Measurements from ENCODE around the gene LINGO3.

DNA sequence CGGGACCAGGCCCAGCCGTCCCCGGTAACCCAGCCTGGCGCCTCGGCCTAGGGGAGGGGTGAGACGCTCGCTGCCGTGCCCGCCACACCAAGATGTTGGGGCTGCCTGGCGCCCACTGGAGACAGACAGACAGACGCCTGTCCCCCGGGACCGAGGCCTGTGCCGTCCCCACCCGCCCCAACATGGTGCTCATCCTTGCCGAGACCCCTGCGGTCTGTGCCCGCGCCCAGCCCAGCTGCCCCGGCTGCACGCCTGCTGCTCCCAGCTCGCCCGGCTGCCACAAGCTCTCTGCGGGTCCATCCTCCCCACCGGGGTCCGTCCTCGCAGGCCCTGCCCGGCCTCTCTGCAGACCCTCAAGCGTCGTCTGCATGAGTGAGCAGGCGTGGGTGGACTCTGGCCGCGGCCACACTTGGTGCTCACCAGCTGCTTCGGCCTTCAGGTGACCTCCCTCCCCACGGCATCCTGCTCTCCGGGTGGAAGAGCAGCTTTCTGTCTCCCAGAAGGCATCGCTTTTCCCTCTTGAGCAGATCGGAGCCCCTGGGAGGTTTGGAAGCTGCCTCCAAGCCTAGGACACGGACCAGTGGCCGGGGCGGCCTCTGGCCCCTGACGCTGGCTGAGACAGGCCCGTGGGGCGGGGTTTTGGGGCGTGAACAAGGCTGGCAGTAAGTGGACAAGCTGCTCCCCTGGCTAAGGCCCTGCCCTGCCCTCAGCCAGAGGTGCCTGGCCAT is 45.4 kb upstream of the LINGO3 start:
- TF ChIP-seq, protein P1, sequence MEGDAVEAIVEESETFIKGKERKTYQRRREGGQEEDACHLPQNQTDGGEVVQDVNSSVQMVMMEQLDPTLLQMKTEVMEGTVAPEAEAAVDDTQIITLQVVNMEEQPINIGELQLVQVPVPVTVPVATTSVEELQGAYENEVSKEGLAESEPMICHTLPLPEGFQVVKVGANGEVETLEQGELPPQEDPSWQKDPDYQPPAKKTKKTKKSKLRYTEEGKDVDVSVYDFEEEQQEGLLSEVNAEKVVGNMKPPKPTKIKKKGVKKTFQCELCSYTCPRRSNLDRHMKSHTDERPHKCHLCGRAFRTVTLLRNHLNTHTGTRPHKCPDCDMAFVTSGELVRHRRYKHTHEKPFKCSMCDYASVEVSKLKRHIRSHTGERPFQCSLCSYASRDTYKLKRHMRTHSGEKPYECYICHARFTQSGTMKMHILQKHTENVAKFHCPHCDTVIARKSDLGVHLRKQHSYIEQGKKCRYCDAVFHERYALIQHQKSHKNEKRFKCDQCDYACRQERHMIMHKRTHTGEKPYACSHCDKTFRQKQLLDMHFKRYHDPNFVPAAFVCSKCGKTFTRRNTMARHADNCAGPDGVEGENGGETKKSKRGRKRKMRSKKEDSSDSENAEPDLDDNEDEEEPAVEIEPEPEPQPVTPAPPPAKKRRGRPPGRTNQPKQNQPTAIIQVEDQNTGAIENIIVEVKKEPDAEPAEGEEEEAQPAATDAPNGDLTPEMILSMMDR (IDR thresholded peaks at IDR 0.05; ENCODE audit: control extremely low read depth in 1 of 3, insufficient read depth in 1 of 3, low read depth in 1 of 3, low read length in 3 of 3) = no peak
- TF ChIP-seq POLR2AphosphoS5 (IDR thresholded peaks at IDR 0.05; ENCODE audit: low read depth, low read length) (no peak), TCF12 (IDR thresholded peaks at IDR 0.05; ENCODE audit: low read depth, low read length) (no peak), EP300 (IDR thresholded peaks at IDR 0.05; ENCODE audit: borderline replicate concordance in 1 of 2, low read depth in 2 of 2, low read length in 2 of 2) (no peak), YY1 (IDR thresholded peaks at IDR 0.05; ENCODE audit: low read depth, low read length) (no peak), CREB1 (IDR thresholded peaks at IDR 0.05) (no peak), EZH2 (IDR thresholded peaks at IDR 0.05; ENCODE audit: low read depth, low read length, severe bottlenecking) (no peak), ASH2L (IDR thresholded peaks at IDR 0.05; ENCODE audit: low read length) (no peak), POLR2A (IDR thresholded peaks at IDR 0.05; ENCODE audit: control extremely low read depth in 1 of 2, low read depth in 2 of 2, low read length in 2 of 2) (no peak), FOSL1 (IDR thresholded peaks at IDR 0.05; ENCODE audit: insufficient read depth, low read depth, low read length) (no peak), RFX5 (IDR thresholded peaks at IDR 0.05; ENCODE audit: borderline replicate concordance, low read depth, low read length) (no peak), POU5F1 (IDR thresholded peaks at IDR 0.05; ENCODE audit: low read depth, low read length) (no peak), SP2 (IDR thresholded peaks at IDR 0.05; ENCODE audit: low read length) (no peak)
- TF ChIP-seq, protein P2, sequence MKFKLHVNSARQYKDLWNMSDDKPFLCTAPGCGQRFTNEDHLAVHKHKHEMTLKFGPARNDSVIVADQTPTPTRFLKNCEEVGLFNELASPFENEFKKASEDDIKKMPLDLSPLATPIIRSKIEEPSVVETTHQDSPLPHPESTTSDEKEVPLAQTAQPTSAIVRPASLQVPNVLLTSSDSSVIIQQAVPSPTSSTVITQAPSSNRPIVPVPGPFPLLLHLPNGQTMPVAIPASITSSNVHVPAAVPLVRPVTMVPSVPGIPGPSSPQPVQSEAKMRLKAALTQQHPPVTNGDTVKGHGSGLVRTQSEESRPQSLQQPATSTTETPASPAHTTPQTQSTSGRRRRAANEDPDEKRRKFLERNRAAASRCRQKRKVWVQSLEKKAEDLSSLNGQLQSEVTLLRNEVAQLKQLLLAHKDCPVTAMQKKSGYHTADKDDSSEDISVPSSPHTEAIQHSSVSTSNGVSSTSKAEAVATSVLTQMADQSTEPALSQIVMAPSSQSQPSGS (IDR thresholded peaks at IDR 0.05; ENCODE audit: low read length) = no peak
